ENCODE data around the gene CKAP2L. TPM values are rescaled to one million over a fixed set of nuclear protein-coding genes. Genes with fewer than 3 reads are reported as not detected.

The CKAP2L gene
- total RNA-seq, 4 donors from 2014 or later, result 1.7 to 9.1 (median 3.2) TPM

DNA sequence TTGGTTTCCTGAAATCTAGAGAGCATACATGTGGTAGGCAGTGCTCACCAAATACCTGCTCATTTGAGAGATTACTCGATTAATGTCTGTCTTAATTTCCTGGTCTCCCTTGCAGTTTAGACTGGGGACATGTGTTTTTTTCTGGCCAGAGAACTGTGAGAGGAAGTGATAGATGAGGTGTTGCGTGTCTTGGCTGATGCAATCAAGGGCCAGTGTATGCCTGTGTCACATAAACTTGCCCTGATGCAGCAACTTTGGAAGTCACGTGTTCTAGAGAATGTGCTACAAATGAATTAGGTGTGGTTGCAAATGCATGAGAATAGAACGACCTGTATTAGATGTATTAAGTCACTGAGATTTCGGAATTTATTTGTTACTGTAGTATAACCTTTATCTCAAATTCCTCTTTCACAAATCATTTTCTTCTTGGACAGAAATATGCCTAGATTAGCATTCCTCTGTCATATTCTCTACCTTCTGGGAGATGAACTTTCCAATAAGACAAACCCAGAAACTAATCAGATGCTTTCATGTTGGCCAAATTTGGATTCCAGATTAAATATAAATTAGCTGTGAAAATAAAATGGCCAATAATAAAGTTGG is 29.8 kb upstream of the CKAP2L start:
- TF ChIP-seq, protein P1, sequence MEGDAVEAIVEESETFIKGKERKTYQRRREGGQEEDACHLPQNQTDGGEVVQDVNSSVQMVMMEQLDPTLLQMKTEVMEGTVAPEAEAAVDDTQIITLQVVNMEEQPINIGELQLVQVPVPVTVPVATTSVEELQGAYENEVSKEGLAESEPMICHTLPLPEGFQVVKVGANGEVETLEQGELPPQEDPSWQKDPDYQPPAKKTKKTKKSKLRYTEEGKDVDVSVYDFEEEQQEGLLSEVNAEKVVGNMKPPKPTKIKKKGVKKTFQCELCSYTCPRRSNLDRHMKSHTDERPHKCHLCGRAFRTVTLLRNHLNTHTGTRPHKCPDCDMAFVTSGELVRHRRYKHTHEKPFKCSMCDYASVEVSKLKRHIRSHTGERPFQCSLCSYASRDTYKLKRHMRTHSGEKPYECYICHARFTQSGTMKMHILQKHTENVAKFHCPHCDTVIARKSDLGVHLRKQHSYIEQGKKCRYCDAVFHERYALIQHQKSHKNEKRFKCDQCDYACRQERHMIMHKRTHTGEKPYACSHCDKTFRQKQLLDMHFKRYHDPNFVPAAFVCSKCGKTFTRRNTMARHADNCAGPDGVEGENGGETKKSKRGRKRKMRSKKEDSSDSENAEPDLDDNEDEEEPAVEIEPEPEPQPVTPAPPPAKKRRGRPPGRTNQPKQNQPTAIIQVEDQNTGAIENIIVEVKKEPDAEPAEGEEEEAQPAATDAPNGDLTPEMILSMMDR (IDR thresholded peaks at IDR 0.05), result no peak
- peak in 2 of 3 donors; percentile 44 to 88 for TF ChIP-seq POLR2AphosphoS5 (IDR thresholded peaks at IDR 0.05)
- TF ChIP-seq EP300 (IDR thresholded peaks at IDR 0.05), result no peak
- TF ChIP-seq POLR2A (IDR thresholded peaks at IDR 0.05), result no peak
- H3K27ac ChIP-seq, result peak overlapping the region; percentile 19
- 26% methylated on average over 5 of the region's 5 CpGs for WGBS

GRCh38 chr2:112793449-112793978 is 29.1 kb upstream of the CKAP2L start:
- 37% methylated on average over 3 of the region's 3 CpGs for WGBS

More for the DNA sequence above, 29.8 kb upstream of the CKAP2L start:
- H3K9me3 ChIP-seq, result no peaks in the 10 kb centered on the region
- no peaks in the 10 kb centered on the region for H3K36me3 ChIP-seq
- no peak overlapping the region for H3K4me3 ChIP-seq
- no peaks in the 10 kb centered on the region for H3K27me3 ChIP-seq
- H3K4me1 ChIP-seq, result peaks cover 28% of the 10 kb centered on the region
- DNase-seq (ENCODE audit: low spot score in 2 of 2), result no peak

DNA sequence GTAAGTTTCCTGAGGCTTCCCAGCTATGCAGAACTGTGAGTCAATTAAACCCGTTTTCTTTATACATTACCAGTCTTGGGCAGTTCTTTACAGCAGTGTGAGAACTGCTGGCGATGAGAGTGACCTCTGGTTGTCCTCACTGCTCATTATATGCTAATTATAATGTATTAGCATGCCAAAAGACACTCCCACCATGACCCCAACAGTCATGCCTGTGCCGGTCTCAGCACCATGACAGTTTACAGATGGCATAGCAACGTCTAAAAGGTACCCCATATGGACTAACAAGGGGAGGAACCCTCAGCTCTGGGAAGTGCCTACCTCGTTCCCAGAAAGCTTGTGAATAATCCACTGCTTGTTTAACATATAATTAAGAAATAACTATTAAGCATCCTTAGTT is 28.0 kb upstream of the CKAP2L start:
- no peak for TF ChIP-seq EP300 (IDR thresholded peaks at IDR 0.05)
- no peak for TF ChIP-seq POLR2A (IDR thresholded peaks at IDR 0.05)
- TF ChIP-seq POLR2AphosphoS5 (IDR thresholded peaks at IDR 0.05), result no peak
- TF ChIP-seq, protein P1 (IDR thresholded peaks at IDR 0.05), result no peak
- no peak for DNase-seq (ENCODE audit: low spot score in 2 of 2)
- H3K27me3 ChIP-seq, result no peaks in the 10 kb centered on the region
- 78% methylated on average over 5 of the region's 5 CpGs for WGBS
- H3K9me3 ChIP-seq, result no peaks in the 10 kb centered on the region
- H3K4me3 ChIP-seq, result no peak overlapping the region
- H3K4me1 ChIP-seq, result peaks cover 28% of the 10 kb centered on the region
- H3K36me3 ChIP-seq, result no peaks in the 10 kb centered on the region
- no peak overlapping the region for H3K27ac ChIP-seq

More at GRCh38 chr2:112793449-112793978, 29.1 kb upstream of the CKAP2L start:
- Histone ChIP-seq H3K27ac (no peak overlapping the region), H3K9me3 (no peaks in the 10 kb centered on the region), H3K4me3 (no peak overlapping the region), H3K36me3 (no peaks in the 10 kb centered on the region), H3K4me1 (peaks cover 28% of the 10 kb centered on the region), H3K27me3 (no peaks in the 10 kb centered on the region)
- no peak for TF ChIP-seq EP300 (IDR thresholded peaks at IDR 0.05)
- DNase-seq (ENCODE audit: low spot score in 2 of 2), result no peak

GRCh38 chr2:112791693-112792230 is 27.4 kb upstream of the CKAP2L start:
- 96% methylated on average over 3 of the region's 3 CpGs for WGBS
- no peak overlapping the region for H3K4me3 ChIP-seq
- TF ChIP-seq POLR2AphosphoS5 (IDR thresholded peaks at IDR 0.05) (no peak), EP300 (IDR thresholded peaks at IDR 0.05) (no peak), POLR2A (IDR thresholded peaks at IDR 0.05) (no peak)
- TF ChIP-seq, protein P1 (IDR thresholded peaks at IDR 0.05), result no peak
- H3K9me3 ChIP-seq, result no peaks in the 10 kb centered on the region
- DNase-seq (ENCODE audit: low spot score in 2 of 2), result no peak
- no peaks in the 10 kb centered on the region for H3K36me3 ChIP-seq
- no peak overlapping the region for H3K27ac ChIP-seq
- no peaks in the 10 kb centered on the region for H3K27me3 ChIP-seq
- peaks cover 28% of the 10 kb centered on the region for H3K4me1 ChIP-seq

DNA sequence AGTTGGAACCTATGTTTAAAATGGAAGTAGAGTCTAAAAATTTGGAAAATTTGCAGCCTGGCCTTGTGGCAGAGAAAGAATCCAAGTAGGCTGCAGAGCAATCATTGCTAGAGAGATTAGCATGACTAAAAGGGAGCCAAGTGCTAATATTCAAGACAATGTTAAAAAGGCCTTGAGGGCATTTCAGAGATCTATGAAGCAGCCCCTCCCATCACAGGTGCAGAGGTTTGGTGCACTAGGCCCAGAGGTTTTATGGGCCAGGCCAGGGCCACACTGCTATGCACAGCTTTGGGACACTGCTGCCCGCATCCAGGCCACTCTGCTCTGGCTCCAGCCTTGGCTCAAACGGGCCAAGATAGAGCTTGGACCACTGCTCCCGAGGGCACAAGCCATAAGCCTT is 26.6 kb upstream of the CKAP2L start:
- no peak for DNase-seq (ENCODE audit: low spot score in 2 of 2)
- no peak overlapping the region for H3K4me3 ChIP-seq
- peaks cover 27% of the 10 kb centered on the region for H3K4me1 ChIP-seq
- no peaks in the 10 kb centered on the region for H3K27me3 ChIP-seq
- WGBS, result 90% methylated on average over 2 of the region's 3 CpGs
- H3K27ac ChIP-seq, result no peak overlapping the region
- H3K9me3 ChIP-seq, result no peaks in the 10 kb centered on the region
- no peaks in the 10 kb centered on the region for H3K36me3 ChIP-seq
- TF ChIP-seq EP300 (IDR thresholded peaks at IDR 0.05) (no peak), POLR2A (IDR thresholded peaks at IDR 0.05) (no peak), POLR2AphosphoS5 (IDR thresholded peaks at IDR 0.05) (no peak)
- TF ChIP-seq, protein P1 (IDR thresholded peaks at IDR 0.05), result no peak

Measured in suprapubic skin (tissue), 4 donors.